ENCODE data around the gene NISCH. TPM values are rescaled to one million over a fixed set of nuclear protein-coding genes. Genes with fewer than 3 reads are reported as not detected.

NISCH gene
- total and polyA plus RNA-seq, 12 donors = 24.0 to 56.3 (median 41.9) TPM

DNA sequence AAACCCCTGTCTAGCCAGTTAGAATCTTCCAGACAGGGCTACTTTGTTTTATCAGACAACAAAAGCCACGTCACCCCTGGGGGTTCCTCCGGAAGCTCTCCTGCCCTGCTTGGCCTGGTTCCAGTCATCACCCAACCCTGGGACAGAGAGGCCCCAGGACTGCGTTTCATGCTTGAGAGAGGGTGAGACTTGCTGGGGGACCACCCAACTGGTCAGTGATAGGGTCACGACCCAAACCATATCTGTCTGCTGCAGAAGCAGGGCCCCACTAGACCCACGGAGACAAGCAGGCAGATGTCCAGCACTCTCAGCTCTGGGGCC is 77.1 kb downstream of the NISCH start:
- peaks cover 38 to 86% (median 68%) of the 10 kb centered on the region in 9 donors for H3K4me1 ChIP-seq
- WGBS, 2 donors = 42 to 43% methylated on average over 5 of the region's 5 CpGs
- ATAC-seq (no peak), DNase-seq (no peak)
- H3K9me3 ChIP-seq = no peaks in the 10 kb centered on the region
- TF ChIP-seq, protein P1, sequence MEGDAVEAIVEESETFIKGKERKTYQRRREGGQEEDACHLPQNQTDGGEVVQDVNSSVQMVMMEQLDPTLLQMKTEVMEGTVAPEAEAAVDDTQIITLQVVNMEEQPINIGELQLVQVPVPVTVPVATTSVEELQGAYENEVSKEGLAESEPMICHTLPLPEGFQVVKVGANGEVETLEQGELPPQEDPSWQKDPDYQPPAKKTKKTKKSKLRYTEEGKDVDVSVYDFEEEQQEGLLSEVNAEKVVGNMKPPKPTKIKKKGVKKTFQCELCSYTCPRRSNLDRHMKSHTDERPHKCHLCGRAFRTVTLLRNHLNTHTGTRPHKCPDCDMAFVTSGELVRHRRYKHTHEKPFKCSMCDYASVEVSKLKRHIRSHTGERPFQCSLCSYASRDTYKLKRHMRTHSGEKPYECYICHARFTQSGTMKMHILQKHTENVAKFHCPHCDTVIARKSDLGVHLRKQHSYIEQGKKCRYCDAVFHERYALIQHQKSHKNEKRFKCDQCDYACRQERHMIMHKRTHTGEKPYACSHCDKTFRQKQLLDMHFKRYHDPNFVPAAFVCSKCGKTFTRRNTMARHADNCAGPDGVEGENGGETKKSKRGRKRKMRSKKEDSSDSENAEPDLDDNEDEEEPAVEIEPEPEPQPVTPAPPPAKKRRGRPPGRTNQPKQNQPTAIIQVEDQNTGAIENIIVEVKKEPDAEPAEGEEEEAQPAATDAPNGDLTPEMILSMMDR (IDR thresholded peaks at IDR 0.05) = no peak
- peak overlapping the region; percentile 58 to 73 (median 68) for H3K4me3 ChIP-seq
- H3K27ac ChIP-seq = peak overlapping the region; percentile 42 to 91 (median 82)
- intact Hi-C loops (cut with DNase I) = loop anchor here in 2 of 10 donors (5.0 kb wide), 2 partner anchors 40 to 50 kb away; no protein-coding TSS in a partner anchor
- H3K36me3 ChIP-seq = peaks cover 0 to 17% (median 7%) of the 10 kb centered on the region in 9 donors
- no peaks in the 10 kb centered on the region for H3K27me3 ChIP-seq

- TF ChIP-seq, protein P1 (IDR thresholded peaks at IDR 0.05) = no peak
- ATAC-seq (no peak), DNase-seq (peak in 1 of 2 donors; percentile 47)
- no peaks in the 10 kb centered on the region for H3K9me3 ChIP-seq
- intact Hi-C loops (cut with DNase I) = loop anchor here in 2 of 10 donors (5.0 kb wide), 2 partner anchors 41 to 51 kb away; no protein-coding TSS in a partner anchor
- peak overlapping the region; percentile 58 to 73 (median 68) for H3K4me3 ChIP-seq
- H3K27ac ChIP-seq = peak overlapping the region; percentile 42 to 91 (median 82)
- no peaks in the 10 kb centered on the region for H3K27me3 ChIP-seq
- WGBS, 2 donors = 3 to 4% methylated on average over 77 to 78 of the region's 78 CpGs
- H3K4me1 ChIP-seq = peaks cover 43 to 86% (median 73%) of the 10 kb centered on the region in 9 donors
- peaks cover 0 to 12% (median 2%) of the 10 kb centered on the region in 9 donors for H3K36me3 ChIP-seq
Observed at GRCh38 chr3:52532838-52533622, 77.6 kb downstream of the NISCH start.

- ATAC-seq = peak; percentile 1 to 46 (median 14)
- no peaks in the 10 kb centered on the region for H3K27me3 ChIP-seq
- H3K4me3 ChIP-seq = peak within 1 kb of the TSS; percentile 58 to 73 (median 68)
- DNase-seq = peak; percentile 60 to 82
- 1 to 2% methylated on average over 30 to 91 of the region's 91 CpGs for WGBS, 2 donors
- H3K9me3 ChIP-seq = no peaks in the 10 kb centered on the region
- peaks cover 43 to 88% (median 73%) of the 10 kb centered on the region in 9 donors for H3K4me1 ChIP-seq
- H3K27ac ChIP-seq = peak within 1 kb of the TSS; percentile 72 to 91 (median 85)
- TF ChIP-seq, protein P1 (IDR thresholded peaks at IDR 0.05) = peak in 3 of 9 donors; percentile 34 to 37 (median 37)
- intact Hi-C loops (cut with DNase I) = loop anchor here in 2 of 10 donors (5.0 kb wide), 2 partner anchors 41 to 51 kb away; no protein-coding TSS in a partner anchor
- H3K36me3 ChIP-seq = peaks cover 0 to 4% (median 0%) of the 10 kb centered on the region in 9 donors
Observed at GRCh38 chr3:52533623-52534280, 78.3 kb downstream of the NISCH start, which contains the start of gene NT5DC2. Gene NT5DC2, minus strand, starts transcription at chr3:52533857. Its CDS starts 120 bp downstream, at chr3:52533737.

Measured in heart right ventricle (tissue), 16 donors.